Stimulated activated naive B cell treated with anti-CD40 and anti-IgM and Interleukin-4, amounts not matched to agents 10 μg/mL and 1 μg/mL and 100 μg/mL, for 72 hours (primary cell): ENCODE results near the gene KRTAP6-3.
A peak's percentile ranks its signal among the peaks of the same experiment; 100 is the strongest.

Experiments used
- ATAC-seq, 2 donors: fragments of 150-1000 bp; cut with Tn5 transposase; replicated peaks; 2 replicates each; pipeline ENCODE4 v1.10.0; 2021; ENCODE audit warnings: moderate library complexity in 1 of 2
- DNase-seq: peaks from one replicate; pipeline ENCODE4 v3.0.0; 2021
- H3K27ac Mint-ChIP-seq: one replicate; pipeline ENCODE4 v1.8.0; 2022; ENCODE audit warnings: mild to moderate bottlenecking, mixed read lengths
- H3K27me3 Mint-ChIP-seq, 2 donors: one replicate each; pipeline ENCODE4 v1.8.0; 2022; ENCODE audit warnings: mixed read lengths in 2 of 2
- H3K36me3 Mint-ChIP-seq, 2 donors: one replicate each; pipeline ENCODE4 v1.8.0; 2022; ENCODE audit warnings: mixed read lengths in 2 of 2, mild to moderate bottlenecking in 1 of 2
- H3K4me1 Mint-ChIP-seq, 2 donors: one replicate each; pipeline ENCODE4 v1.8.0; 2022; ENCODE audit warnings: mixed read lengths in 2 of 2, mild to moderate bottlenecking in 1 of 2
- H3K4me3 Mint-ChIP-seq, 2 donors: one replicate each; pipeline ENCODE4 v1.8.0; 2022; ENCODE audit warnings: mild to moderate bottlenecking in 2 of 2, mixed read lengths in 2 of 2, moderate library complexity in 1 of 2
- H3K9me3 Mint-ChIP-seq, 2 donors: one replicate each; pipeline ENCODE4 v1.8.0; 2022; ENCODE audit warnings: mixed read lengths in 2 of 2, mild to moderate bottlenecking in 1 of 2

KRTAP6-3 gene

DNA sequence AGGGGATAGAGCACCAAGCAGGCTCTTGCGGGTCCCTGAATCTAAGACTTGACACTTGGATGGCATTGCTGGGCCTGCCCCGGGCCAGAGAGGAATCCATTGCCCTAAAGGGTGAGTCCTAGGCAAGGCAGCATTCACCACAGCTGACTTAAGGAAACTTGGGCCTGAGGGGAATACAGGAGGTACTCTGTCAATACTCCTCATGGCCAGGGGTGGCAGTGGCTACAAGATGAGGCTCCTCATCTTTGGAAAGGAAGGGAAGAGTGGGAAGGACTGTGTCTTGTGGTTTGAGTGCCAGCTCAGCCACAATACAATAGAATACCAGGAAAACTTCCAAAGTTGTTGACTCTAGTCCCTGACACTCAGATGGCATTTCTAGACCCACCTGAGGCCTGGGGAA, 13.7 kb downstream of the KRTAP6-3 start:
- no peaks in the 10 kb centered on the region for H3K36me3 Mint-ChIP-seq
- peak in 1 of 2 donors; percentile 16 for ATAC-seq
- no peak for DNase-seq
- peaks cover 7 to 10% of the 10 kb centered on the region in 2 donors for H3K9me3 Mint-ChIP-seq
- no peak overlapping the region for H3K4me3 Mint-ChIP-seq
- no peaks in the 10 kb centered on the region for H3K27me3 Mint-ChIP-seq
- no peaks in the 10 kb centered on the region for H3K4me1 Mint-ChIP-seq
- no peak overlapping the region for H3K27ac Mint-ChIP-seq

DNA sequence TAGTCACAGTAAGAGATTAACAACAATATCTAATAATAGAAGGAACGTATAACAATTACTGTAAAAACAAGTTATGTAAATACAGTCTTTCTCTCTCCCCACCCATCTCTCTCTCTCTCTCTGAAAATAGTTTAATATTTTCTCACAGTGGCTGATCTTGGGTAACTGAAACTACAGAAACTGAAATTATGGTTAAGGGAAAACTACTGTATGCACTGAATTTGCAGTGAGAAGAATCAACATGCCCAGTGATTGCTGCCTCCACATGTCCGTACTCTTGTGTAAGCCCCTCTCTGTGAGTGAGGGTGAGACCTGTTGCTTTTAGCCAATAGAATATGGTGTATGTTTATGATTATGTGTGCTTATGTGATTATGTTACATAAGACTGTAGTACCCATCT, 19.9 kb downstream of the KRTAP6-3 start:
- H3K4me3 Mint-ChIP-seq: no peak overlapping the region
- DNase-seq (no peak), ATAC-seq (no peak)
- H3K9me3 Mint-ChIP-seq: peaks cover 0 to 8% of the 10 kb centered on the region in 2 donors
- no peaks in the 10 kb centered on the region for H3K4me1 Mint-ChIP-seq
- H3K36me3 Mint-ChIP-seq: no peaks in the 10 kb centered on the region
- no peaks in the 10 kb centered on the region for H3K27me3 Mint-ChIP-seq
- no peak overlapping the region for H3K27ac Mint-ChIP-seq

DNA sequence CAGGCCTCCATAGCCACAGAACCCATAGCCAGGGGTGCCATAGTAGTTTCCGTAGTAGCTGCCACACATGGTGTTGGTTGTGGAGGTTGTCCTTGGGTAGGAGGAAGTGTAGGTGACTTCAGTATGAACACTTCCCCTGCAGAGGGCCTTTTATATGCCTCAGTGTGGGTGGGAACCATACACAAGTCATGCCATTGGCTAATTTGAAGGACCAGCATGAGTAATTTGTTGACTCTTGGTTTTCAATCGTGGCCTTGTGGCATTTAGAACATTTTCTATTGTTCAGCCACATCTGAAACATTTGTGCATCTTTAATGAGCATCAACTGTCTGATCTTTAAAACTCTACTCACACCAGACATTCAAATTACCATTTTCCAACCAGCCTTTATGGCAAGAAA, 21.6 kb downstream of the KRTAP6-3 start, which contains the start of gene KRTAP6-1:
TSS of gene KRTAP6-1 (minus strand) at position 95 of the 400 bp plus-strand sequence. CDS start at position 69, 26 bp downstream.
- no peak for ATAC-seq

DNA sequence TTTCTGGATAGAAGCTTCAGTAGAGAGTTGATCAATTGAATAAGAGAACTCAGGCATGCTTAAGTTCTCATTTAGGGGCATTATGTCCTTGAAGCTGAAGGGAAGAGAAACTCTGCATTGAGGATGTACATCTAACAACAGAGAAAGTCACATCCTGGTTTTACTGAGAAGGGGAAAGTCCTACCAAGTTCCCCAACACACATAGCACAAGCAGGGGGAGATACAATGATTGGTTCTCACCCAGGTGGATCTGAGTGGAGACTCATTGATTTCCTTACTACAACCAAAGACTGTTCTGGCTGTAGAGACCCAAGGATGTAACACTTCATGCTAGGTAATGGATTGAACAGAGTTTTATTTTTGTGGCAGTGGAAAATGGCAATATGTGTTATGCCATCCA, 23.0 kb downstream of the KRTAP6-3 start:
- peak; percentile 69 to 71 for ATAC-seq
- Mint-ChIP-seq H3K27me3 (no peaks in the 10 kb centered on the region), H3K4me3 (no peak overlapping the region), H3K9me3 (peaks cover 0 to 4% of the 10 kb centered on the region in 2 donors), H3K4me1 (no peaks in the 10 kb centered on the region), H3K27ac (no peak overlapping the region), H3K36me3 (no peaks in the 10 kb centered on the region)
- DNase-seq: no peak

More for the DNA sequence above, 21.6 kb downstream of the KRTAP6-3 start, which contains the start of gene KRTAP6-1:
- no peak for DNase-seq
- no peaks in the 10 kb centered on the region for H3K4me1 Mint-ChIP-seq
- no peaks in the 10 kb centered on the region for H3K36me3 Mint-ChIP-seq
- H3K27me3 Mint-ChIP-seq: no peaks in the 10 kb centered on the region
- H3K4me3 Mint-ChIP-seq: no peak within 1 kb of the TSS
- H3K9me3 Mint-ChIP-seq: peaks cover 0 to 5% of the 10 kb centered on the region in 2 donors
- H3K27ac Mint-ChIP-seq: no peak within 1 kb of the TSS

DNA sequence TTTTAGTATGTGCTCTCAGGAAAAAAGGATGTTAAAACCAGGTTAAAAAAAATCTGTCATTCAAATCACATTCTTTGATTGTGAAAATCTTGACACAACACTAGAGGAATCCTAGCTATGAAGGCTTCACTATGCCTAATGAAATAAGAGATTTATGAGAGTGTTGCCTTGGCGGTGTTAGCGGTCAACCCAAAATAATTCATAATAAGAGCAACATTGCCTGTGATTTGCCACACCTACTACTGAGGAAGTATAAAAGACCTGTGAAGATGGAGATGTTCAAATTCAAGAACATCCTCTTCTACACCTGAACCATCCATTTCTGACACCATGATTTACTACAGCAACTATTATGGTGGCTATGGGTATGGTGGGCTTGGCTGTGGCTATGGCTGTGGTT, 23.9 kb downstream of the KRTAP6-3 start, which contains the start of gene KRTAP20-1:
TSS of gene KRTAP20-1 (plus strand) at position 301 of the 400 bp plus-strand sequence. CDS start at position 331, 30 bp downstream.
- ATAC-seq (no peak), DNase-seq (no peak)
- no peak within 1 kb of the TSS for H3K27ac Mint-ChIP-seq
- no peaks in the 10 kb centered on the region for H3K9me3 Mint-ChIP-seq
- H3K36me3 Mint-ChIP-seq: no peaks in the 10 kb centered on the region
- no peaks in the 10 kb centered on the region for H3K4me1 Mint-ChIP-seq
- no peak within 1 kb of the TSS for H3K4me3 Mint-ChIP-seq
- H3K27me3 Mint-ChIP-seq: no peaks in the 10 kb centered on the region

DNA sequence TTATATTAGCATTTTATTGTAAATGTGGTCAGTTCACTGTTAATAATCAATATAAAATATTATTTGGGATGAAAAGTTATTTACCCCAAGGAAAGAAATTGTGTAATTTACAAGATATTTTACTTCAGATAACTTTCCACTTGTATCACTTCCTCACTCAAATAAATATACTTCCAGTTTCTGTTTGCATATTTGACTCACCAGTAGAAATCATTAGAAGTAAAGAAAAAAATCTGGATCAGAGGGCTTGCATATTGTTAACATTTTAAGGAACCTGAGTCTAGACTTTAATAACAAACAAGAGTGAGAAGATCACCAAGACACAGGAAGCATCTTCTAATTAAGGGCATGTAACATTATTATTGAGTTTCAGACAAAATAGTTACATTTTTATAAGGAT, 27.8 kb downstream of the KRTAP6-3 start:
- Mint-ChIP-seq H3K36me3 (no peaks in the 10 kb centered on the region), H3K4me3 (no peak overlapping the region), H3K4me1 (no peaks in the 10 kb centered on the region), H3K9me3 (peaks cover 0 to 2% of the 10 kb centered on the region in 2 donors), H3K27me3 (no peaks in the 10 kb centered on the region), H3K27ac (no peak overlapping the region)
- DNase-seq: no peak
- ATAC-seq: no peak

DNA sequence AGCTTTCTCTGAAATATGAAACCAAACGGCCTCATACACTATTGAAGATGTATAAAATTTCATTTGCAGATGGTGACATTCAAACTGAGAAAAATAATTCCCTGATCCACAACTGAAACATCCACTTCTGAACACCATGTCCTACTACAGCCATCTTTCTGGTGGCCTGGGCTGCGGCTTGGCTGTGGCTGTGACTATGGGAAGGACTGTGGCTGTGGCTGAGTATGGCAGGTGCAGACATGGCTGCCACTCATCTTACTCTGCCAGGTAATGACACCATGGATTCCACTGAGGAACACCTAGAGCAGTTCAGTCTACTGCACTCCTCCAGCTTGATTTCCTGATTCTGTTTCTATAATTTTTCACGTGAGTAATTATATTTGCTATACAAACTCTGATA, 28.3 kb downstream of the KRTAP6-3 start, which contains the start of gene KRTAP20-4:
TSS of gene KRTAP20-4 (plus strand) at position 106 of the 400 bp plus-strand sequence.
- Mint-ChIP-seq H3K27me3 (no peaks in the 10 kb centered on the region), H3K4me1 (no peaks in the 10 kb centered on the region), H3K27ac (no peak within 1 kb of the TSS), H3K36me3 (no peaks in the 10 kb centered on the region), H3K4me3 (no peak within 1 kb of the TSS), H3K9me3 (peaks cover 0 to 3% of the 10 kb centered on the region in 2 donors)
- no peak for DNase-seq
- no peak for ATAC-seq

DNA sequence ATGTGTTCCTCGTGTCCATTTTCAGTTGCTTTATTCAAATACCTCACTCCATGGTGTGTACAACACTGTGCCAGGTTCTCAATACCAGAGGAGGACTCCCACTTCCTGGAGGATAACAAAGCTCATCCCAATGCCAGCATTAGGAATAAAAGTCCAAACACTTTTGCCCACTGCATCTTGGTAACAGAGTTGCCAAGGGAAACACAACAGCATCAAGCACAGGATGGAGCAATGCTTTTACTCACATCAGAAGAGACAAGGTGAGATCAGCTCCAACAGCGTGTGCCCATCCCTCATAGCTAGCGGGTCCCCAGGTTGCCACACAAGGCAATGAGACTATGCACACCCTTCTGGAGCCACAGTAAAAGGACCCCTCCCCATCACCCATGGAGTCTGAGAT, 31.1 kb downstream of the KRTAP6-3 start:
- Mint-ChIP-seq H3K4me3 (no peak overlapping the region), H3K27ac (no peak overlapping the region), H3K9me3 (peaks cover 0 to 3% of the 10 kb centered on the region in 2 donors), H3K4me1 (no peaks in the 10 kb centered on the region), H3K36me3 (no peaks in the 10 kb centered on the region), H3K27me3 (no peaks in the 10 kb centered on the region)
- ATAC-seq: no peak
- DNase-seq: no peak

DNA sequence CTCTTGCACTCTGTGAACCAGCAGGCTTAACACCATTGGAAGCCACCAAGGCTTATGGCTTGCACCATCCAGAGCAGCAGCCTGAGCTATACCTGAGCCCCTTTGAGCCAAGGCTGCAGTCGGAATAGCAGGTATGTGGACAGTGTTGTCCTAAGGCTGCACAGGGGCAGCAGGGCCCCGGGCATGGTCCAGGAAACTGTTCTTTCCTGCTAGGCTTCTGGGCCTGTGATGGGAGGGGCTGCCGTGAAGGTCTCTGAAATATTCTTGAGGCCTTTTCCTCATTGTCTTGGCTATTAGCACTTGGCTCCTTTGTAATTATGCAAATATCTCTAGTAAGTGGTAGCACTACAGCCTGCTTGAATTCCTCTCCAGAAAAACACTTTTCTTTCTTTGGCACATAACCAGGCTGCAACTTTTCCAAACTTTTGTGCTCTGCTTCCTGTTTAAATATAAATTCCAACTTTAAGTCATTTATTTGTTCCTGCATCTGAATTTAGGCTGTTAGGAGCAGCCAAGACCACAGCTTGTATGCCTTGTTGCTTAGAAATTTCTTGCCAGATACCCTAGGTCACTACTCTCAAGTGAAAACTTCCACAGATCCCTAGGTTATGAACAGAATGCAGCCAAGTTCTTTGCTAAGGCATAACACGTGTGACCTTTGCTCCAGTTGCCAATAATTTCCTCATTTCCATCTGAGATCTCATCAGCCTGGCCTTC, 33.4 kb downstream of the KRTAP6-3 start:
- Mint-ChIP-seq H3K9me3 (peaks cover 0 to 3% of the 10 kb centered on the region in 2 donors), H3K27ac (no peak overlapping the region), H3K4me3 (no peak overlapping the region), H3K36me3 (no peaks in the 10 kb centered on the region), H3K27me3 (no peaks in the 10 kb centered on the region), H3K4me1 (no peaks in the 10 kb centered on the region)
- ATAC-seq: no peak
- DNase-seq: no peak

DNA sequence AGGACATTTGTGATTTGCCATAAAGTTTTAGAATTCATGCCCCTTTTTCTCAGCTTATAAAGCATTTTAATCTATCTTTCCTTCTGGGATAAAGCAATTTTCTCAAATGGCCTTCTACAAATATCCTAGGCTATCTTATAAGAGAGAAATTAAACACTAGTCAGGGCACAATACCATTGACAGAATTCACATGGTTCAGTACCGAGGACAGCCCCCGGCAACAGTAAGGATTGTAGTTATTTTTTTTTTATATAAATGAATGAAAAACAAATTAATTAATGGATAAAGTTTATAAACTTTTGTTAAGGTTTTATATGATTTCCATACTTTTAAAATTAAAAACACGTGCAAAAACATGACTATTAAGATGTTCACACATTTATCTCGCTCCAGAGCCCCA, 35.9 kb downstream of the KRTAP6-3 start:
- no peak for ATAC-seq
- H3K36me3 Mint-ChIP-seq: no peaks in the 10 kb centered on the region
- no peak overlapping the region for H3K27ac Mint-ChIP-seq

DNA sequence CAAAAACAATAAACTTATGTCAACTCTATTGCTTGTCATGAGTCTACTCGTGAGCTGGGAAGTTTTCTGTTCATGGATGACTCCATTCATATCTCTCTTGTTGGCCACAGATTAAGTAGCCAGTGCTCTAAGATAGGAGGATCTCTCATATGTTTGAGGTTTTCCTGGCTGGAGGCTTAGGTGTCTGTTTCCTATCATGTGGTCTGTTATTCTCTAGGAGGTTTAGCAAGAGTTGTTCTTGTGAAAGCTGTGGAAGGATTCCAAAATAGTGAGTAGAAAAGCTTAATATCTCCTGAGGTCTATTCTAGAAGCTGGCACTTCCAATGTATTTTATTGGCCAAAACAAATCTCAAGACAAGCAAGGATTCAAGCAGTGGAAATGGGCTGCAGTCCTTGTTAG, 37.0 kb downstream of the KRTAP6-3 start:
- DNase-seq (no peak), ATAC-seq (no peak)
- Mint-ChIP-seq H3K27me3 (no peaks in the 10 kb centered on the region), H3K4me1 (no peaks in the 10 kb centered on the region), H3K27ac (no peak overlapping the region), H3K36me3 (no peaks in the 10 kb centered on the region), H3K4me3 (no peak overlapping the region), H3K9me3 (peaks cover 5% of the 10 kb centered on the region in 2 donors)

More for the DNA sequence above, 35.9 kb downstream of the KRTAP6-3 start:
- no peak for DNase-seq
- no peaks in the 10 kb centered on the region for H3K4me1 Mint-ChIP-seq
- no peaks in the 10 kb centered on the region for H3K27me3 Mint-ChIP-seq
- no peak overlapping the region for H3K4me3 Mint-ChIP-seq
- peaks cover 5% of the 10 kb centered on the region in 2 donors for H3K9me3 Mint-ChIP-seq

DNA sequence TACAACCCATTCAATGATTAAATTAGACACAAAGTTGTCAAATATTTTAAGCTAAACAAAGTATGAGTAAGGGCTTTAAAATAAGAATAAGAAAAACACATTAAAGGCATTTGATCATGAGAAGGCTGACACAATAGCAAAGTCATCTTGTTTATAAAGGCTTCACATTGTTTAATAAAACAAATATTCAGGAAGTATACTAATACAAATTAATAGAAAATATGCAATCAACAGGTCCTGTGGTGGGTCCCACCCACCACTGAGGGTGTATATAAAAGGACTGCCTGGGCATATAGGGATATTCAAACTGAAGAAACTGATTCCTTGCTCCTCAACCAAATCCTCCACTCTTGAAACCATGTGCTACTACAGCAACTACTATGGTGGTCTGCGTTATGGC, 42.7 kb downstream of the KRTAP6-3 start, which contains the start of gene KRTAP20-2:
TSS of gene KRTAP20-2 (plus strand) at position 301 of the 400 bp plus-strand sequence. CDS start at position 359, 58 bp downstream.
- peaks cover 2 to 5% of the 10 kb centered on the region in 2 donors for H3K9me3 Mint-ChIP-seq
- no peak for DNase-seq
- no peaks in the 10 kb centered on the region for H3K27me3 Mint-ChIP-seq
- no peak for ATAC-seq
- H3K4me1 Mint-ChIP-seq: no peaks in the 10 kb centered on the region
- no peak within 1 kb of the TSS for H3K27ac Mint-ChIP-seq
- no peaks in the 10 kb centered on the region for H3K36me3 Mint-ChIP-seq
- no peak within 1 kb of the TSS for H3K4me3 Mint-ChIP-seq

DNA sequence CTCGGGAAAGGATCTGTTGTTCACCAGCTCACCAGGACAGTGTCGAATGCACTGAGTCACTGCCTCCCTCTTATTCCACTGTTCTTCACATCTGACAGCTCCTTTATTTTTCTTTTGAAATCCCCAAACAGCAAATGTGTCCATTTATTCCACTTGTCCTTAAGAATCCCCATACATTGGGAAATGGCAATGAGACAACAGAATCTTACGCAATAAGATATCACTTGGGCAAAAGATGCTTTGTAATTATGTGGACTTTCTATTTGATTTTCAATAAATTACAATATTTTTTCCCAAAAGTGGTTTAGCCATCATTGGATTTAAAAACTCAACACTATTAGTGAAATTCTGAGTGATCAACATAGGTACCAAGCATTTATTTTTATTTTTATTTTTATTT, 46.4 kb downstream of the KRTAP6-3 start:
- H3K4me1 Mint-ChIP-seq: no peaks in the 10 kb centered on the region
- H3K4me3 Mint-ChIP-seq: no peak overlapping the region
- DNase-seq (no peak), ATAC-seq (no peak)
- peaks cover 3% of the 10 kb centered on the region in 2 donors for H3K9me3 Mint-ChIP-seq
- H3K36me3 Mint-ChIP-seq: no peaks in the 10 kb centered on the region
- H3K27me3 Mint-ChIP-seq: no peaks in the 10 kb centered on the region
- no peak overlapping the region for H3K27ac Mint-ChIP-seq

DNA sequence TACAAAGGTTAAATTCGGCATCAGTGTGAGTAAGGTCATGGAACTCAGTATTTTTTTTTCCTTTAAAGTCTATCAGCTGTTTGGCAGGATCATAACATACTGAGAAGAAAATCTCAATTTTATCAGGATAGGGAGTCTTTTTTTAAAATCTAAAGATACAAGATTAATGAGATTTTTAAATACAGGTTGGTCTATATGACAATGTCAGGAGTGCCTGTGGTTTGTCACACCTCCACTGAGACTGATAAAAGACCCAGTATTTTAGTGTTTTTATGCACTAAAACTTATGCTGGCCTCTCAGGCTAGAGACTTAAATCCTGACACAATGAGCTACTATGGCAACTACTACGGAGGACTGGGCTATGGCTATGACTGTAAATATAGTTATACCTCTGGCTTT, 50.3 kb downstream of the KRTAP6-3 start, which contains the start of gene KRTAP20-3:
TSS of gene KRTAP20-3 (plus strand) at position 301 of the 400 bp plus-strand sequence.
- ATAC-seq: no peak

More for the DNA sequence above, 50.3 kb downstream of the KRTAP6-3 start, which contains the start of gene KRTAP20-3:
- Mint-ChIP-seq H3K27ac (no peak within 1 kb of the TSS), H3K9me3 (peaks cover 11 to 13% of the 10 kb centered on the region in 2 donors), H3K36me3 (no peaks in the 10 kb centered on the region), H3K27me3 (no peaks in the 10 kb centered on the region), H3K4me1 (no peaks in the 10 kb centered on the region), H3K4me3 (no peak within 1 kb of the TSS)
- DNase-seq: no peak
